CD1c-positive myeloid dendritic cell (primary cell): ENCODE data around the gene KHSRP.
"Not testable (repeated sequence)": the region's sequence is repeated elsewhere in the genome, so short reads cannot be mapped to it uniquely, and the experiment has no call there.

Source experiments
- DNase-seq: peaks from one replicate; pipeline ENCODE4 v3.0.0-alpha.2; 2016; ENCODE audit errors: extremely low spot score

The KHSRP gene

DNA sequence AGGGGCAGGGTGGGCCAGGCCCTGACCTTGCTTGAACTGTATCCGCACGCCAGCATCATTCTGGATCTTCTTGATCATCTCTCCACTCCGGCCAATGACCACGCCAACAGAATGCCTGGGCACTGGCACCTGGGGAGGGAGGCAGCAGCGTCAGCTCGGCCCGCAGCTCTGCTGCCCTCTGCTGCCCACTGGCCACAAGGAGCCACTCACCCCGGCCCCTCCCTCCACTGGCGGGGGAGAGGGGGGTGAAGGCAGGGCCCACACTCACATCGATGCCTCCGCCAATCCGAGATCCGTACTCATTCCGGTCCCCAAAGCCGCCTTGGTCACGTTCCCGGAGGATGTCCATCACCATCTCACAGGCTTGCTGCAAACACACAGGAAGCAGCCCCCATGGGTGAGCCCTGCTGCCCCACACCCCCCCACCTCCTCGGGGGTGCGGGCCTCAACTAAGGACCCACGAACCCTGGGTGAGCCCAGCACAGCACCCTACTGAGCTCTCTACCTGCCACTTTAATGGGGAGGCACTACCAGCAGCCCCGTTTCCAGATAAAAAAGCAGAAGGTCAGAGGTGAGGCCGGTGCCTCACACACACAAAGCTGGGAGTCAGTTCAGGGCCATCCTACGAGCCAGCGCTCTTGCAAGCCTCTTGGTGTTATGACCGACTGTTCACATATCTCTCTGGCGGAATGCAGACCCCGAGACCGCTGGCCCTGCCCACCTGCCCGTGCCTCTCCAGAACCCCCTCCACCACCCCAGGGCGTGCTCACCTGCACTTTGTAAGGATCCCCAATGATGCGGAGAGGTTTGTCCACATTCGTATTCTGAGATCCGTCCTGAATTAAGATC lies 6.7 kb downstream of the KHSRP start:
- no peak for DNase-seq

DNA sequence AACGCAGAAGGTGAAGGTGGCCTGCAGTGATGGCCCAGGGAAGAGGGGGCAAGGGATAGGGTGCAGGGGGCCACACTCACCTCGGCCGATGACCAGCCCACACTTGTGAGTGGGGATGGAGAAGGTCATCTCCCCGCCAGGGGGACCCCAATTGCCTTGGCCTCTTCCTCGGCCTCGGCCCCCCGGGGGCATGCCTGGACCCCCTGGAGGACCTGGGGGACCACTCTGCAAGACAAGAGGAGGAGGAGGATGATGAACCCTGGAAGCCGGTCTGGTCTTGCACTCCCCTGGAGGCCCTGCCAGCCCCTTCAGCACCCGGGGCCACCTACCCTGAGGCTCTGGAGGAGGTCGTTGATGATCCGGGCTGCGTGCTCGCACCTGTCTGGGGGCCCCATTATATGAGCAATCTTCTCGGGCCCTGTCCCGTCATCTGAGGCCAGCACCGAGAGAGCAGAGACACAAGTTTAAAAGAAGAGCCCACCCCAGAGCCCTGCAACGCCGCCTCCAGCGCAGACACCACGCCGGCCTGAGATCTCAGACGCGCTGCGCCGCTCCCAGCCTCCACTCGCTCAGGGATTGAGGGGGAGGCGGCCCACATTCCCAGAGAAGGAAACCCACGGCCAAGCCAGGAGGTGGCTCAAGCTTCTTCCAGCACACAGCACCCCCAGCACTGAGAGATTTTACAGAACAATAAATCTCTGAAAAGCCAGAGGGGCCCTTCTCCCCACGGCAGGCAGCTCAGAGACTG lies 7.8 kb downstream of the KHSRP start:
- no peak for DNase-seq

DNA sequence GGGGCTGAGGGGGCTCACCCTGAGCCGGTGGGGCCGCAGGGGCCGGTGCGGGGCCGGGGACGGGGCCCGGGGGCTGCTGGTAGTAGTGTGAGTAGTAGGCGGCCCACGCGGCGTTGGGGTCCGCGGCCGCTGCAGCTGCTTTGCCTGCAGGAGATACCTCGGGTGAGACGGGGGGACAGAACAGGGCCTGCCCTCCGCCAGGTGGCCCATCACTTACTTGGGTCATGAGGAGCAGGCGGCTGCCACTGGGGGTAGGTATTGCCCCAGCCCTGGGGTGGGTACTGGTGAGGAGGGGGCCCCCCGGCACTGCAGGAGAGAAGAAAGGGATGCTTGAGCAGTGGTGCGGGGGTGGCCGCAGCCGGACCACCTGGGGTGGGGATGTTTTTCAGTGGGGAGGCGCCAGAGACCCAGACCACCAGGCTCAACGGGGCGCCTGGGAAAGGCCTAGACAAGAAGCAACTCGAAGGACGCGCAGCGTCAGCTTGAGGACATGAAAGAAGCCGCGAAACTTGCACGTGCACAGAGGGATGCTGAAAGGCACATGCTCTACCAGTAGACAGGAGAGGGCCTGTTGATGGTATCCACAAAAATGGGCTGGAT lies 8.9 kb downstream of the KHSRP start:
- DNase-seq, result no peak

DNA sequence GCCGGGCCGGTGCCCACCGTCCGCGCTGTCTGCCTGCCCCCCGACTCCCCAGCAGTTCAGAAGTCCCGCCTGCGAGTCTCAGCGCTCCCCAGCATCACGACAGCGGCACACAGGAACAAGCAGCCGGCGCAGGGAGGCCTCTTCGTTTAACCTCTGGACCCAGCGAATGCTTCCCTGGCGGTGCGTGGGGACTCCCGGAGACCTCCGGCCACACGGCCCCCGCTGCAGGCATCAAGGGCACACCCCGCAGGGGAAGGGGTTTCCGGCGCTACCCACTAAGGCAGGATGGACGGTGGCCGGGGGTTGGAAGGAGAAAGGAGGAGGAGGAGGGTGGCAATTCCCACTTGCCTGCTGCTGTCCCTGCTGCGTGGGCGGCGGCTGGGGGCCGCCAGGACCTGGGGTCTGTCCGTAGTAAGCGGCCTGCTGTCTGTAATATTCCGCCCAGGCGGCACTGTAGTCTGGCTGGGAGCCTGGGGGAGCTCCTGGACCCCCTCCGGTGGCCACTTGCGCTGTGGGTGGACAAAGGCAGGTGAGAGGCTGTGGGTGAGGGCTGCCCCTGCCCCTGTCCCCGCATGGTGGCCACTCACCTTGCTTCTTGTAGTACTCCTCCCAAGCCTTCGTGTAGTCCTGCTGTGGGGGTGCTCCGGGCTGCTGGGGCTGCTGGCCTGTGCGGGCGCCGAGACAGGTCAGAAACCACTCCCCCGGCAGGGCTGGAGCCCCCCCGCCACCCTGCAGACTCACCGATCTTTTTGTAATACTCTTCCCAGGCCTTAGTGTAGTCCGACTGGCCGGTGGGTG lies 9.6 kb downstream of the KHSRP start:
- no peak for DNase-seq

DNA sequence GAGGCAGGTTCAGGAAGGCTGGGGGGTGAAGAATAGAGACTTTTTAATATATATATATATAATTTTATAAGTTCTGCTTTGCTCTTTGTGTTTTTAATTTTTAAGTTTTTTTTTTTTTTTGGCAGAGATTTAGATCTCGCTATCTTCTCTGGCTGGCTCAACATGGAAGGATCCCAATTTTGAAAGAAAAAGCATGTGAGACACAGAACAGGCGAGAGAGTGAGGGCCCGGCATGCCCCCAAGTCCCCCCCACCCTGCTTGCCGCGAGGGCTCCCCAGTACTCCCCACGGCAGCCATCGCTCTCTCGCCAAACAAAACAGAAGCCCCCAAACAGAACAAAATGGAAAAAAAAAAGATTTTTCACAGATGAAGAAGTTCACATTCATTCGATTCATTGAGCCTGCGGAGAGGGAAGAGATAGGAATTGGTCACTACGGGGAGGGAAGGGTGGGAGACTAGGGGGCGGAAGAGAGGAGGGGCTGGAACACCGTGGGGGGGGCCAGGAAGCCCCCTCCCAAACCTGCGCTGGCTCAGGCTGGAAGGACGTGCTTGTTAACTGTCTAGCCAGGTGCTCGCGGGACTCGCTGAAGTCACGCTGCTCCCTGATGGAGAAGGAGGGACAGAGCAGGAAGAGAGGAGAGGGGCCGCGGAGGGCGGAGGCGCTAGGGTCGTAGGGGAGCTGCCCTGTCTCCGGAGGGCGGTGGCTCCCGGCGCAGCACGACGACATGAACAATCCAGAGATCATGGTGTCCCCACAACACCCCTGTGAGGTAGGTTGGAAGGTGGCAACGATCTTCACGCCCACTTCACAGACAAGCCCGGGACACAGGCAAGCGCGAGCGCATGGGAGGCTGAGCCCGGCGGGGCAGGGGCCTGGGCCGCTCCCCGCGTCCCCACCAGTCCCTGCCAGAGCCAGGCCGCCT lies 10.6 kb downstream of the KHSRP start:
- no peak for DNase-seq

DNA sequence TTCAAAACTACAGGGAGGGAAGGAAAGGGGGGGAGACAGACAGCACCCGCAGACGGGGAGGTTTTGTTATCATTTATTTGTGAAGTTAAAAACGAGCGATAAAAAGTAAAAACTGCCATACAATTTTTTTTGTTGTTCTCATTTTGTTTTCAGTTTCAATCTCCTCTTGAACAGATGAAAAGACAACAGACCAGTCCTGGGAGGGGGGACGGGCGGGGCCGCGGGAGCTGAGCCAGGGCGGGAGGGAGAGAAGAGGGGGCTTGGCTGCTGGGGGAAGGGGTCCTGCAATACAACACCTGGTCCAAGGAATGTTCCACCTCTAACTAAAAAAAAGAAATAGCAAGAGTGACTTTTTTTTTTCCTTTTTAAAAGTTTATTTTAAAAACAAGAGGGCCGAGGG lies 11.3 kb downstream of the KHSRP start:
- DNase-seq, result no peak

DNA sequence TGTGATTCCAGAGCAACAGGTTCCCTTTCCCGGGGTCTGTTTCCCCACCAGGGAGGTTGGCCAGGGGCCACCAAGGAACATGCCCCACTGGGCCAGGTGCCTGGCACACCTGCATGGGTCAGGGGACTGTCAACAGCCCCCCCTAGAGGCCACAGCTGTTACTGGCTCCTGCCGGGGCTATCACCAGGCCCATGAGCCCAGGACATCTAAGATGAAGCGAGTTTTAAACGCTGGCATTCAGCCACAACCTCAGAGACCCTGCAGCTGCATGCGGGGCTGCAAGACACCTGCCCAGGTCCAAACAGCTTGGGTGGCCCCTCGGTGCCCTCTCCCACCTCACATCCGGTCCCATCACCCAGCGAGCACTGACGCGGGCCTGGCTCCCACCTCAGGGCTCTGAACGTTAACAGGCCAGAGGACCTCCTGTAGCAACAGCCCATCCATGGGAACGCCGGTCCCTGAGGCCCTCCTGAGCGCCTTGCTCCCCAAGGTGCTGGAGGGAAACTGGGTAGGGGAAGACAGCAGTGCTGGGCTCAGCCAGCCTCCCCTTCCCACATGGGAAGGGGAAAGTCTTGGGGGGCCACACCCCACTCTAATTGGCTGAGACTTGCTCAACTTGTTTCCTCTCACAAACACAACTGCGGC lies 12.0 kb downstream of the KHSRP start:
- no peak for DNase-seq

DNA sequence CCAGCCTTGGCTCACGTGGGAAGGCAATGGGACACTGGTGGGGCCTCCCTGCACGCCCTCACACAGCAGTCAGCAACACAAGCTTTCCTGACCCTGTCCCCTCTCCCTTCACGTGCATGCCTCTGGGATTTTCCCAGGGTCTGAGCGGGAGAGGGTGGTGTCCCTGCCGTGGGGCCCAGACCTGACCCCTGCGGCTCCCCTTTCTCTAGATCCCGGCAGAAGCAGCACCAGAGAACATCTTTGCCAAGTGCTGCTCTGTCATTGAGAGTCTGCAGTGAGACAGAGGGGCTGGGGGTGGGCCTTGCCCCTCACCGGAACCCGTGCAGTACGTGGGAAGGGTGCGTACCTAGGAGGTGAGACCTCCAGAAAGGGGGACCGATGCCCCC lies 12.6 kb downstream of the KHSRP start:
- no peak for DNase-seq

DNA sequence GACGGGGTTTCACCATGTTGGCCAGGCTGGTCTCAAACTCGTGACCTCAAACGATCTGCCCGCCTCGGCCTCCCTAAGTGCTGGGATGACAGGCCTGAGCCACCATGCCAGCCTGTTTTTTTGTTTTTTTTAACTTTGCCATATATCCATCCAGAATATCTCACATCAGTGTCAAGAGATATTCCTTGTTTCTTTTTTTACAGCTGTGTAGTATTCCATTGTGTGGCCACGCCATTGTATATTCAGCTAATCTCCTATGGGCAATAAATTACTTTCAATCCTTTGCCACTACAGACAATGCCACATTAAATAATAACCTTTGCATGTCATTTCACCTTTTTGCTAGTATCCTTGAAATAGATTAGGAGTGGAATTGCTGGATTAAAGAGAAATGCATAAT lies 15.3 kb downstream of the KHSRP start:
- DNase-seq, result no peak

DNA sequence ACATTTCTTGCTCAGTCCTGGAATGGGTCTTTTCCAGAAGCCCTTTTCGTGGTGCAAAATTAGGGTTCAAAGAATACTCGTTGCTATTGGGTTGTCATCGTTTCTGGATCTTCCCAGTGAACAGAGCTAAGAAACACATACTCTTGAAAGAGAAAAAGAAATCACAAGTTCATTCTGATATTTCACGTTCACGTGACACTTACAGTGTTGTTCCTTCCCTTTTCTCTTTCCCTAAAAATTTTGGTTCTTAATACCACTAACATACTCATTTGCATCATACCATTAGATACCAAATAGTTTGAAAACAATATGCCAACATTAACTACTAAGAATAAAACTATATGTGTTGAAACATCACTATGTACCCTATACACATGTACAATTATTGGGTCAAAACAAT lies 18.2 kb downstream of the KHSRP start:
- DNase-seq, result peak; percentile 15

DNA sequence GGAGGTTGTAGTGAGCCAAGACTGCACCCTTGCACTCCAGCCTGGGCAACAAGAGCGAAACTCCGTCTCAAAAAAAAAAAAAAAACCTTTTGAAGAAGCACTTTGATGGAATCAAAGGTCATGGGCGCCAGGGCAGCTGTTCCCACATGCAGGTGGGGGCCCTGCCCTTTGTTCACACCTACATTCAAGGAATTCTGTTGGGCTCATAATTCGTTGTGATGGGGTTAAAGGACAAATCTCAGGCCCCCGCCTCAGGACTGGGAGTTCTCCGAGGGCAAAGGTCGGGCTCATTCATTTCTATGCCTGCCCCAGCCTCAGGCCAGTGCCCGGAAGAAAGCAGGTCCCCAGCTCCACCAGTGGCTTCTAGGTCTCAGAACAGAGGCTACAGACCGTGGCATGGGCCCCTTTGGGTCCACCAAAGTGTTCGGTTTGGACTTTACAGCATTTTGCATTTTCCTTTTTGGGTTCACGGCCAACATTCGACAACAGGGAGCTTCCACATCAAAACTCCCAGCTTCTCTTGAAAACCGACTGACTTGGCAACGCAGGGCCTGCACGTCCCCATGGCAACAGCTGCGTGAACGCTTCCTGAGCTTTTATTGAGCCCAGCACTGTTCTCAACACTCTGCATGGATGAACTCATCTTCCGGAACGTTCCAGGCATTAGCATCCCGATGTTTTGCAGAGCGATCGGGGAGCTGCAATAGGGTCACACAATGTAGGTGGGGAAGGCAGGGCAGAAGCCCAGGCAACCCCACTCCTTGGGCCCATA lies 21.6 kb downstream of the KHSRP start:
- DNase-seq, result no peak

DNA sequence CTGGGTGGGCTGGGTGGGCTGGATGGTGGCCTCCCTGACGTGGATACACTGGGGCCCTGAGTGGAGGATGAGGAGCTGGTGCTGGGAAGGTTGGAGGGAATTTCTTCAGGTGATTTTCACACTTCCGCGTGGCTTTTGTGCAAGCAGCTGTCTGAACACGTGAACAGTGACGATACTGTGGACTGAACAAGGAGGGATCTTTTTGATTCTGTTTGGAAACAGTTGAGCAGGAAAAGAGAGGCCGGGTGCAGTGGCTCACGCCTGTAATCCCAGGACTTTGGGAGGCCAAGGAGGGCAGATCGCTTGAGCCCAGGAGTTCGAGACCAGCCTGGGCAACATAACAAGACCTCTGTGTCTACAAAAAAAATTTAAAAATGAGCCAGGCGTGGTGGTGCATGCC lies 22.6 kb downstream of the KHSRP start:
- DNase-seq, result no peak

DNA sequence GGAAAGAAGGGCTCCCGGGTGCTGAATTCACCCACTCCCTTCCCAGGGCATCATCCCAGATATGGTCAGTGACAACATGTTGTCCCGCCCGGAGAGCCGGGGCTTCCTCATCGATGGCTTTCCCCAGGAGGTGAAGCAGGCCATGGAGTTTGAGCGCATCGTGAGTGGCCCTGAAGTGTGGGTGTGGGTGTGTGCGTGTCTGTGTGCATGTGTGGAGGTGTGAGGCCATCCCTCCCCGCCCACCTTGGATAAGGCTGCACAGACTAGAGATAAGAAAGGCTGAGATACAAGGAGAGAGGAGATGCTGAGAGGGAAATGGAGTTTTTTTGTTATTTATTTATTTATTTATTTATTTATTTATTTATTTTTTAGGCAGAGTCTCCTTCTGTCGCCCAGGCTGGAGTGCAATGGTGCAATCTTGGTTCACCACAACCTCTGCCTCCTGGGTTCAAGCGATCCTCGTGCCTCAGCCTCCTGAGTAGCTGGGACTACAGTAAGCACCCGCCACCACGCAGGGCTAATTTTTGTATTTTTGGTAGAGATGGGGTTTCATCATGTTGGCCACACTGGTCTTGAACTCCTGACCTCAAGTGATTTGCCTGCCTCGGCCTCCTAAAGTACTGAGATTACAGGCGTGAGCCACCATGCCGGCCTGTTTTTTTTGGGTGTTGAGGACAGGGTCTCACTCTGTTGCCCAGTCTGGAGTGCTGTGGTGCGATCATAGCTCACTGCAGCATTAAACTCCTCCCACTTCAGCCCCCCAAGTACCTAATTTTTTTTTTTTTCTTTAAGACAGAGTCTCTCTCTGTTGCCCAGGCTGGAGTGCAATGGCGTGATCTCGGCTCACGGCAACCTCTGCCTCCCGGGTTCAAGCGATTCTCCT lies 24.3 kb downstream of the KHSRP start:
- not testable (repeated sequence) for DNase-seq

DNA sequence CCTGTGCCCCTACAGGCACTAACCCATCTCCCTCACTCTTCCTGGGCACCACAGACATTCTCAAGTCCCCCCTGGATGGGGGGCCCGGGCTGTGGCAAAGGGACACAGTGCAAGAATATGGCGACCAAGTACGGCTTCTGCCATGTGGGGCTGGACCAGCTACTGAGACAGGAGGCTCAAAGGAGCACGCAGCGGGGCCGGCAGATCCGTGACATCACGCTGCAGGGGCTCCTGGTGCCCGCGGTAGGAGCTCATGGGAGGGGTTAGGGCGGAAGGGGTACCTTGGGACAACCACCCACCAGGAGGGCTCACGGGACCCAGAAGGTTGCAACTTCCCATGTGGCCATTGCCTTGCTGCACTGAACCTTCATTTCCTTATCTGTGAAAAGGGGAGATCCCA lies 28.3 kb downstream of the KHSRP start:
- DNase-seq, result no peak

DNA sequence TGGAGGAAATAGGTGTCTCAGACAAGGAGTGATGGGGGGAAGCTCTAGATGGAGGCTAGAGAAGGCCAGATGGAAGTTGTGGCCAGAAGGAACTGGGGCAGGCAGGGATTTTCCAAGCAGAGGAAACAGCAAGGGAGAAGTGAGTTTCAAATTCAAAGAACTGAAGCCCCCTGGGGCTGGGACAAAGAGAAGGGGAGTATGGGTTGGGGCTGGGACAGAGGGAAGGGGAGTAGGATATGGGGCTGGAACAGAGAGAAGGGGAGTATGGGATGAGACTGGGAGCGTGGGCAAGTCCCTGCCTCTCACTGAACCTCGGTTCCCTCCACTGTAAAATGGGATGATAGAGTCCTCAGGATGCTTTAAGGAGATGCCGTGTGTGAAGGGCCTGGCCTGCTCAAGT lies 29.8 kb downstream of the KHSRP start:
- no peak for DNase-seq

DNA sequence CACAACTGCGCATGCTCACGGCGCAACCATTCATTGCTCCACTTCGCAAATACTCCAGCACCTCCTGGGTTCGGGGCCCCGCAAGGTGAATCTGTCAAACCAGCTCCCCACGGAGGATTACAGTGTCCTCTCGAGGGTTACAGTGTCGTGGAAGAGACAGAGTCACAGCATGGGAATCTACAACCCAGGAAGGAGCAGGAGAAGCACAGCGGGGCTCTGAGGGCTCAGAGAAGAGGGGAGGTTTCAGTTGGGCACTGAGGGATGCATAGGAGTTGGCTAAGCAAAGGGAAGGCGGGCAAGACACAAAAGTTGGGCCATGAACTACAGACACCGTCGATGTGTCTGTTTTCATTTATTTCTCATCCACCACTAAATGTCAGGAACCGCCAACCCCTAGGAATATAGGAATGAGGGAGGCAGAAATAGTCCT lies 30.6 kb downstream of the KHSRP start:
- DNase-seq, result no peak

DNA sequence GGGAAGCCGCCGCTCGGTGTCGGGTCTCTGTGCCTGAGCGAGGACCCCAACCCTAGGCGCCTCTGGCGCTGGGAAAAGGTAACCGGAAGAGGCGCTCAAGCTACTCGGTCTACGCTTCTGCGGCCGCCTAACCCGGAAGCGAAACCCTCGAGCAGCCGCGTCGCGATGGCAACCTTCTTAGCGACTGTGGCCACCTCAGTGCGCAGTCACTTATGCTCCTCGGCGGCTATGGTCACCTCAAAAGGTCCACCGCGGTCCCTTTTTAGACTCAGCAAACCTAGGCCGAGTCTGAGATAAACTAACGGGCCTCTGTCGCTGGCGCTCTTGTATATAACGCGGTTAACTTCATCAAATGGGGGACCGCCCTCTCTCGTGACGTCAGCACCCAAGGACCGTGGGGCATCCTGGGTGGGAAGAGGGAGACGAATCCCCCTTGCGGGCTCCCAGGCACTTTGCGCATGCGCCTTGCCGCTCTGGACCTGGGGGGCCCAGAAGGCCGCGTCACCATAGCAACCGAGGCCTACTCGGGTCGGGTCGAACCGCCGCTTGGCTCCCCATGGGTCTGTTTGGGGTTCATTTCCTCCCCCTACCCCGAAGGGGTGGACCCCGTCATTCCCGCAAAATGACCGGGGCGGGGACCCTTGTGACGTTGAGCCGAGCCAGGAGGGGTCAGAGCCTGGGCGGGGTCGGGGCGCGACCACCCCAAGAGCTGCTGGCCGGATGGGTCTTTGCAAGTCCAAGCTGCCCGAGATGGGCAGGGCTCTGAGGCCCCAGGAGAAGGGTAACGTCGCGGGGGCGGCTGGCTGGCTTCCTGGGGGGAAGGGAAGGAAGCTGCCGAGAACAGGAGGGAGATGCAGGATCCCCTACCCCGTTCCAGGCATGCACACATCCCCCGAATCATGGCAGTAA lies 31.3 kb downstream of the KHSRP start, which contains the start of gene GTF2F1:
TSS of gene GTF2F1 (minus strand) at position 91 of the 909 bp plus-strand sequence. CDS start 169 bp downstream, outside the sequence.
- peak; percentile 94 for DNase-seq
